Endometrium (tissue), 2 donors: ENCODE data around the gene KRT37.
"Not testable (repeated sequence)": the region's sequence is repeated elsewhere in the genome, so short reads cannot be mapped to it uniquely, and the experiment has no call there.

Experiments used
- FAIRE-seq: peaks from 2 replicates; lab custom pipeline; 2012; peaks lifted over from hg19 to GRCh38; lab: Jason Lieb, UNC
- donor health status: control.
- donor health status: control.

The KRT37 gene

DNA sequence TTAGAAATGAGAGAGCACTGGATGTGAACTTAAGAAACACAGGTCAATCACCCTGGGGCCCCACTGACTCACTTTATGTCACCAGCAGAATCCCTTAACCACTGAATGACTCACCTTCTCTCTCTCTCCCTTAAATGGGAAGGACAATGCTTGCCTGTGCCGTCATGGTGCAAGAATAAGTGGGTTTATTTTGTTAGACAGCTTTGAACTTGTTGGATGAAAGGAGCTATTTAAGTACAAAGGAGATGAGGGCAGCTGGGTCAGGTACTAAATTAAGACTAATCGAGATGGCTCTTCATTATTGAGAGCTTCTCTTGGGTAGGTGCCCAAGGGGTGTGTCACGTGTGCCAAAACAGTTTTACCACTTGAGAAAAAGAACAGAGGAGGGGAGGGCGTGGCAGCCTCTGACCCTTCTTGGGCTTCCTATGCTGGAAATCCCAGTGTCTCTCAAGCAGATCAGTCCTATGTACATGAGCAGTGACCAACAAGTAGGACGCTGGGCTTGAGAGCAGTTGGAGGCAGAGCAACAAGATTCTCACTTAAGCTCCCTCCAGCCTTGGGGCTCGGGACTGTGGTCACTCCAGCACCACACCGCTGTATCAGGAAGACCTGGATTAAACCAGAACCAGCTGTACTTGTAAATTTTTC lies 20.2 kb downstream of the KRT37 start:
- no peak for FAIRE-seq

DNA sequence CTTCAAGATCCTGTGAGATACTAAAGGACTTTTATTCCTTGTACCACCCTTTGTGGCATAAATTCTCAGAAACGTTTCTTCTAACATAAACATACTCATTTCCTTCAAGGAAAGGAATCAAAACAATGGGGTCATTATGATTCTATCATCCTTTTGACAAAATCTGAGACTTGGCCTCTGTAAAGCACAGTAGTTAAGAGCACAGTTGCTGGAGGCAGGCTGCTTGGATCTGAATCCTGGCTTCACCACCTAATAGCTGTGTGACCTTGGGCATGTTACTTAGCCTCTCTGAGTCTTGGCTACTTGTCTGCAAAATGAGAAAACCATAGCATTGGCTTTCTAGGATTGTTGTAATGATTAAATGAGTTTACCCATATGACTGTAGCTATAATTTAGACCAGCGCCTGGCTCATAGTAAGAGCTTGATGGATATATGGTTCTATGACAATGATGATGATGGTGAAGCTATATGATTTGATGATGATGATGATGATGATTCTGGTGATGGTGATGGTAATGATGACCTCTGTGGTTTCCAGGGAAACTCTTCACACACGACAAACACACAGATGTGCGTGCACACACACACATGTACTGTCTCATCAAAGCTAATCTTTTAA lies 20.9 kb downstream of the KRT37 start:
- FAIRE-seq = no peak

DNA sequence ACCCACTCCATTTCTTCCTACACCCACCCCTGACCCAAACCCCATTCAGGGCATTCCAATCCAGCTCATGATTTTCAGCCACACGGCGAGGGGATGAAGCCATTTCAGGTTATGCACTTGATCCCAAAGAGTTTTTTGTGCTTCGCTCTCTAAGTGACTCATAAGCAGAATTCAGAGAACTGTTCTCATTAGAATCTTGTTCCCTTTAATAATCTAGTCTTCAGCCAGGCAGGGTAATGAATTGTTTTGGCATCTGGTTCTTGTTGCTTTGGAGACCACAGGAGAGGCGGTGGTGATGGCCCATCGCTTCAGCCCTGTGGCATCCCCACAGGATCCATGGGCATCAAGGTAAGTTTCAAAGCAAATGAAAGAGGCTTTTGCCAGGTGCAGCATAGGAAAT lies 22.2 kb downstream of the KRT37 start:
- FAIRE-seq = no peak

- no peak for FAIRE-seq
These were observed 27.3 kb downstream of the KRT37 start, which contains the start of gene KRT31 for GRCh38 chr17:41396996-41397660. Gene KRT31 (minus strand): TSS chr17:41397608. CDS start chr17:41397539, 69 bp downstream.

- FAIRE-seq = no peak
These were observed 28.0 kb downstream of the KRT37 start for GRCh38 chr17:41396340-41396739.

DNA sequence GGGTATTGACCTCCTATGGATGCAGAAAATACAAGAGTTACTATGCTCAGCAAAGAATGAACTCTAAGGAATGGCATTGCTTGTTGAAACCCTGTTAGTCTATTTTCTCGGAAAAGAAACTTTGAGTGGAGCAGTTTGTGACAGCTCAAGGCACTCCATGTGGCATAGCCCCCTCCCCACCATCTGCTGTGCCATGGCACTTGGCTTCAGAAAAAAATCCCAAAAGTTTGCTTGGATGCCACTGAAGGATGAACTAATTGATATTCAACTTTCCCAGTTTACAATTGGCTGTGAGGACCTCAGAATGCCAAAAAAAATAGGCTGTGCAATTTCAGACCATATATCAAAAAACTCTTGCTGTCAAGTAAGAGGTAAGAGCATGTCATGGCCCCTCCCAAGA lies 28.8 kb downstream of the KRT37 start:
- no peak for FAIRE-seq

- not testable (repeated sequence) for FAIRE-seq
These were observed 29.3 kb downstream of the KRT37 start for GRCh38 chr17:41395044-41395443.

DNA sequence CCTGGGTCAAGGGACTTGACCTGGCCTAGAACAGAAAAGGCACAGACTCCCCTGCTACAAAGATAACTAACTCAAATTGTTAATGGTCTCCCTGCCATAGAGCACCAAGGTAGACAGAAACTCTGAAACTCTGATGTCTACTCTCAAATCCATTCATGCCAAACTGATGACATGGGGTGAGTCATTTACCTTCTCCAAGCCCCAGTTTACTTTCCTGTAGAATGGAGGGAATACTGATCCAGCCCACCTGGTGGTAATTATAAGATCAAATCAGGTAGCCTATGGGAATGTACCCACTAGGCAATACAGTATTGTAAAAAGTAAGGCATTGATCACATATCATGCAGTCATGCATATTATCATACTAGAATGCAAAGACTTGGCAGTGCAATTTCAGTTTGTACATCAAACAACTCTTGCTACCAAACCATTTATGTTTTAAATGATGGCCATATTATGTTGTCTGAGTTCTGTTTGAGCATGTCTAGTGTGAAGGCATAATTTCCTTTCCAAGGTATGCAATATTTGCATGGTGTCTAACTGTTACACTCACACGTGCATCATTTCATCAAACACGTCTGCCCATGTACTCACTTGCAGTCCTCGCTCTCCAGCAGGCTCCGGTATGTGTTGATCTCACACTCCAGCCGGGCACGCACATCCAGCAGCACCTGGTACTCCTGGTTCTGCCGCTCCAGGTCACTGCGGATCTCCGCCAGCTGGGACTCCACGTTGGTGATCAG lies 30.0 kb downstream of the KRT37 start:
- FAIRE-seq = no peak

DNA sequence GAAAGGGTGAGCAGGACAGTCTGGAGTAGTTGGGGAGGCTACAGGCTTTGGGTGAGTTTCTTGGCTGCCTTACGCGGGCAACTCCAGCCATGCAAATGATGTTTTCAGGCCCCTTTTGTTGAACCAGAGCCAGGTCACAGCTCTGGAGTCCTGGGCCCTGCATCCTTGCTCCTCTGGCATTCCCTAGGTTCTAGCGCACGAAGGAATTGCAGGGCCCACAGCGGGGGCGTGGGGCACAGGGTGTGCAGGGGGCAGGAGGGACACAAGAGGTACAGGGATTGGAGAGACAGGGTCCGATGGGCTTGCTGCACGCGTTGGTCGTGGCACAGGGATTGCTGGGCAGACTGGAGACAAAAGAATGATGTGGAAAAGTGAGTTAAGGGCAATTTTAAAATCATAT lies 30.6 kb downstream of the KRT37 start:
- no peak for FAIRE-seq

DNA sequence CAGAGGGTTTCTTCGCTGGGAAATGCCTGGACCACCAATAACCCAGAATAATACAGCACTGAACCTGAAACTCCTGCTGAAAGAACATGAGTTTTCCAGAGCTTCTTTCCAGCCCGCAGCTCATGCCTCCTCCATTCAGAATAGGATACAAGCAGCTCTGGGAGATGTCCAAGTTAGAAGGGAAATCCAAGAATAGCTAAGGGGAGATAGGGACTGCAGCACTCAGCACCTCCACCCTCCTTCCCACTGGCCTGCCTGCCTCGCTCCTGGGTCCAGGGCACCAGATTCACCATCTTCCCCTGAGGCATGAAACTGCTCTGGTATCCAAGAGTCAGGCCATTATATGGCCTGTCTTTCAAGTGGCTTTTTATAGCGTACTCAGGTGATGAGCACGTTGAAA lies 31.1 kb downstream of the KRT37 start:
- FAIRE-seq = no peak

DNA sequence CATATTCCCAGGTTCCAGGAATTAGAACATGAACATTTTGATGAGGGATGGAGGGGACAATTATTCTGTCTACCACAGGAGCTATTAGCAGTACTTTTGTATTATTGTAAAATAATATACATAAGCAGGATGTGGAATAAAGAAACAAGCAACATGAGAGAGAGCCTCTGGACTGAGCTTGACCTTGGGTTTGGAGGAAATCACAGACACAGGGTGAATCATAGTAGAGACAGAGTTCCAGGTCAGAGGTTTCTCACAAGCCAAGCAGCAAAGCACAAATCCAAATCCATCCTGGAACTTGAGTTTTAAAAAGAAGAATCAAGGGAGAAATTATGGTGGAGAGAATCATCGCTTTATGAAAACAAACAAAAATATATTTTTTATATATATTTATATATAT lies 32.1 kb downstream of the KRT37 start:
- FAIRE-seq = no peak

GRCh38 chr17:41391535-41391934 lies 32.9 kb downstream of the KRT37 start:
- no peak for FAIRE-seq

DNA sequence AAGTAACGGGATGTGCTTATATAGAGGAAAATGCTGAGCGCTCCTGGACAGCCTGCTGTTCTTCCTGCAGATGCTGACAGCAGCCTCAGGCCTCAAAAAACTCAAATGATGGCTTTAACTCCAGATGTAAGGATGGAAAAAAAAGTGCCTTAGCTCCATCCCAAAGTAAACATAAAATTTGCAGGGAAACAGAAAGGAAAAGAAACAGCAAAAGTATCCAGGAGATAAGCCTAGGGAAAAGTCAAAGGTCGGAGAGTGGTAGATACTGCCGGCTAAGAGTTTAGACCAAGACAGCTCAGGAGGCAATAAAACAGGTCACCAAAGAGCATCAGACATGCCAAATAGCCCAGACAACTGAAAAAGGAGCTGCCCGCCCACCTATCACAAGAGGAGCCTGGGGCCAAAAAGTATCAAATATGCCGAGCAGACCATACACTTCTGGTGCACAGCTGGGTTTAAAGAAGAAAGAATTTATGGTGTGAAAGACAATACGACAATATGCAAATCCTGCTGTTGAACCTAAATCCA lies 33.9 kb downstream of the KRT37 start:
- FAIRE-seq = no peak

- no peak for FAIRE-seq
These were observed 36.7 kb downstream of the KRT37 start for GRCh38 chr17:41387670-41388069.

DNA sequence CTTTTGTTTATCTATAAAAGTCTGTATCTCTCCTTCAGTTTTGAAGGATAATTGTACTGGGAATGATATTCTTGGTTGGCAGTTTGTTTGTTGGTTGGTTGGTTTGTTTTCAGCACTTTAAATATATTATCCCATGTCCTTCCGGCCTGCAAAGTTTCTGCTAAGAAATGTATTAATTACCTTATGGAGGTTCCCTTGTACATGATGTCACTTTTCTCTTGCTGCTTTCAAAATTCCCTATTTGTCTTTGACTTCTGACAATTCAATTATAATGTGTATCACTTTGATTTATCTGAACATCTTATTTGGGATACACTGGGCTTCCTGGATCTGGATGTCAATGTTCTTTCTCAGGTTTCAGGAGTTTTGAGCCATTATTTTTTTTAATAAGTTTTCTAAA lies 38.2 kb downstream of the KRT37 start:
- no peak for FAIRE-seq

GRCh38 chr17:41383690-41384089 lies 40.7 kb downstream of the KRT37 start:
- no peak for FAIRE-seq

DNA sequence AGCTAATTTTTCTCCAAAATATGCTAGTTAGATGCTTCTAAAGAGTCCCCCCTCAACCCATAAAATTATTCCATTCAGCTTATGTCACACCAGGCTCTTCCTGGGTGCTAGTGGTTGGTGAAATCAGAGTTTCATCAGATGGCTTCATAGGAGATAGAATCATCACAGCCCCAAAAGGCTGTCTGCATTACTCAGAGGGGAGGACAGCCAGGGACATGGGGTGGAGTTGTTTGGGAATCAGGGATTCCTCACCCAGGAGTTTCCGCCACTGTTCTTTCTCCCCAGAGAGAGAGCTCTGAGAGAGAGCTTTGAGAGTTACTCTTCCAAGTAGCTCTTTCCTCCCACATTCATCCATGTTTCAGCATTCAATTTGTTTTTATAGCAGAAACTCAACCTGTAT lies 42.0 kb downstream of the KRT37 start:
- FAIRE-seq = no peak

GRCh38 chr17:41381943-41382342 lies 42.4 kb downstream of the KRT37 start, which contains the start of gene KRT34:
Gene KRT34 (minus strand): TSS chr17:41382306. CDS start chr17:41382246, 60 bp downstream.
- not testable (repeated sequence) for FAIRE-seq

GRCh38 chr17:41380091-41380490 lies 44.3 kb downstream of the KRT37 start:
- FAIRE-seq = not testable (repeated sequence)

GRCh38 chr17:41377546-41377945 lies 46.8 kb downstream of the KRT37 start:
- no peak for FAIRE-seq
